GM12878 (cell line): Measurements from ENCODE around the gene HSPE1. TPM values are rescaled to one million over a fixed set of nuclear protein-coding genes. Genes with fewer than 3 reads are reported as not detected.

Experiments used
- ATAC-seq: fragments of 200-7000 bp; cut with Tn5 transposase; 3 replicates; pipeline ENCODE4 v1.9.1; 2020; ENCODE audit warnings: mild to moderate bottlenecking, moderate library complexity
- BruUV-seq: library from RNA; stranded (reverse); fragments of 400-500 nt; replicated peaks from 2 replicates; lab custom pipeline; 2021; lab: Mats Ljungman, UMichigan
- CTCF ChIA-PET: fragments of 300-600 bp; sonication (Branson Sonifier 250); formaldehyde crosslinking; extraction: SDS; loops from one replicate; lab custom pipeline; 2021; ENCODE audit warnings: inconsistent platforms; lab: Yijun Ruan, JAX
- POLR2A ChIA-PET: fragments of 350-600 bp; formaldehyde crosslinking; extraction: SDS; loops from one replicate; lab custom pipeline; 2021; ENCODE audit warnings: inconsistent platforms; lab: Charles Lee
- RAD21 ChIA-PET: fragments of 300-600 bp; sonication (Branson Sonifier 250); formaldehyde crosslinking; loops from one replicate; lab custom pipeline; 2023; ENCODE audit warnings: antibody characterized with exemption; ENCODE audit not compliant: unreplicated experiment; lab: Charles Lee
- SMC1A ChIA-PET: fragments of 300-600 bp; sonication (Branson Sonifier 250); formaldehyde crosslinking; loops from one replicate; lab custom pipeline; 2023; ENCODE audit not compliant: unreplicated experiment, uncharacterized antibody; lab: Charles Lee
- DNase-seq: peaks from one replicate; pipeline ENCODE4 v3.0.0-alpha.2; 2011; ENCODE audit warnings: low read depth, low spot score
- FAIRE-seq: peaks from 3 replicates; lab custom pipeline; 2011; peaks lifted over from hg19 to GRCh38; lab: Jason Lieb, UNC
- H2AFZ ChIP-seq: 2 replicates; pipeline ENCODE4 v1.6.0; 2011; ENCODE audit warnings: low read depth, low read length, control low read depth; ENCODE audit not compliant: control insufficient read depth
- H3K27ac ChIP-seq: 2 replicates; pipeline ENCODE4 v1.5.1; 2011; ENCODE audit warnings: control low read depth; ENCODE audit not compliant: control insufficient read depth, insufficient read depth
- H3K27me3 ChIP-seq, 2 experiments: replicated peaks in 1 of 2; 2 replicates each; pipeline versions ENCODE4 v1.6.0 to v1.6.1; 2011; ENCODE audit warnings: low read length in 1 of 2; ENCODE audit not compliant: control insufficient read depth in 2 of 2, insufficient read depth in 2 of 2
- H3K36me3 ChIP-seq, 2 experiments: 2 replicates each; pipeline ENCODE4 v1.5.1; 2011; ENCODE audit warnings: low read length in 1 of 2; ENCODE audit not compliant: control insufficient read depth in 2 of 2, insufficient read depth in 2 of 2
- H3K4me1 ChIP-seq: 2 replicates; pipeline ENCODE4 v1.6.1; 2011; ENCODE audit warnings: mild to moderate bottlenecking, low read length, moderate library complexity, mixed read lengths; ENCODE audit not compliant: control insufficient read depth, insufficient read depth
- H3K4me2 ChIP-seq: 2 replicates; pipeline ENCODE4 v1.6.0; 2011; ENCODE audit warnings: control low read depth; ENCODE audit not compliant: control insufficient read depth, insufficient read depth
- H3K4me3 ChIP-seq: fragments of 200-600 bp; sonication (generic); 2 replicates; pipeline ENCODE4 v1.5.1; 2016
- H3K79me2 ChIP-seq: 2 replicates; pipeline ENCODE4 v1.6.0; 2011; ENCODE audit warnings: low read length; ENCODE audit not compliant: control insufficient read depth, insufficient read depth
- H3K9ac ChIP-seq: 2 replicates; pipeline ENCODE4 v1.8.0; 2011; ENCODE audit warnings: low read length, control low read depth, mixed read lengths; ENCODE audit not compliant: control insufficient read depth, insufficient read depth
- H3K9me3 ChIP-seq: replicated peaks from 3 replicates; pipeline ENCODE4 v1.5.1; 2011; ENCODE audit warnings: mild to moderate bottlenecking, low read length; ENCODE audit not compliant: control insufficient read depth, insufficient read depth
- H4K20me1 ChIP-seq: 2 replicates; pipeline ENCODE4 v1.6.0; 2011; ENCODE audit not compliant: control insufficient read depth, insufficient read depth
- BACH1 ChIP-seq: fragments of 450-650 bp; IDR thresholded peaks from 2 replicates; pipeline ENCODE4 v1.6.1; 2017; ENCODE audit warnings: mild to moderate bottlenecking, borderline replicate concordance
- BCL11A ChIP-seq: IDR thresholded peaks from 2 replicates; pipeline ENCODE4 v1.6.1; 2011; ENCODE audit warnings: low read depth, low read length
- CEBPB ChIP-seq, 2 experiments: fragments of 150-350 bp in 1 of 2; IDR thresholded peaks; 2 replicates each; pipeline ENCODE4 v1.6.1; 2012 to 2014; ENCODE audit warnings: low read depth in 2 of 2, low read length in 2 of 2, borderline replicate concordance in 1 of 2, inconsistent platforms in 1 of 2
- CUX1 ChIP-seq: IDR thresholded peaks from 2 replicates; pipeline ENCODE4 v1.6.1; 2012; ENCODE audit warnings: improper control_type of control experiment, low read depth, low read length; ENCODE audit not compliant: insufficient replicate concordance
- ELK1 ChIP-seq: IDR thresholded peaks from 2 replicates; pipeline ENCODE4 v1.6.1; 2012; ENCODE audit warnings: low read depth, low read length, improper control_type of control experiment
- HDAC2 ChIP-seq: fragments of 200-600 bp; sonication (generic); IDR thresholded peaks from 2 replicates; pipeline ENCODE4 v1.6.1; 2017
- HDAC6 ChIP-seq: fragments of 200-600 bp; sonication (generic); IDR thresholded peaks from one replicate; pipeline ENCODE4 v1.8.0; 2017; ENCODE audit warnings: antibody characterized with exemption; ENCODE audit not compliant: unreplicated experiment
- IKZF2 ChIP-seq, 2 experiments: fragments of 450-650 bp; IDR thresholded peaks; 2 replicates each; pipeline ENCODE4 v1.6.1; 2017; ENCODE audit warnings: mild to moderate bottlenecking in 2 of 2, moderate library complexity in 2 of 2
- JUND ChIP-seq: IDR thresholded peaks from 2 replicates; pipeline ENCODE4 v1.6.1; 2012; ENCODE audit warnings: low read depth, mild to moderate bottlenecking, low read length, improper control_type of control experiment, moderate library complexity
- MEF2A ChIP-seq: IDR thresholded peaks from 2 replicates; pipeline ENCODE4 v1.6.1; 2011; ENCODE audit warnings: low read depth, mild to moderate bottlenecking, low read length, moderate library complexity; ENCODE audit not compliant: insufficient read depth
- MXI1 ChIP-seq: fragments of 150-350 bp; IDR thresholded peaks from 2 replicates; pipeline ENCODE4 v1.6.1; 2011; ENCODE audit warnings: low read depth, mild to moderate bottlenecking, inconsistent platforms, low read length, improper control_type of control experiment
- RB1 ChIP-seq: fragments of 450-650 bp; formaldehyde crosslinking; IDR thresholded peaks from 2 replicates; pipeline ENCODE4 v1.6.1; 2017; ENCODE audit warnings: mild to moderate bottlenecking, borderline replicate concordance
- RBBP5 ChIP-seq: fragments of 200-600 bp; sonication (generic); conservative IDR thresholded peaks from 2 replicates; pipeline ENCODE4 v1.6.1; 2016
- RFX5 ChIP-seq: IDR thresholded peaks from 2 replicates; pipeline ENCODE4 v1.6.1; 2011; ENCODE audit warnings: low read depth, low read length, improper control_type of control experiment
- STAT1 ChIP-seq: fragments of 450-650 bp; conservative IDR thresholded peaks from 2 replicates; pipeline ENCODE4 v1.6.1; 2014; ENCODE audit warnings: antibody characterized with exemption, mild to moderate bottlenecking
- TARDBP ChIP-seq: IDR thresholded peaks from 2 replicates; pipeline ENCODE4 v1.6.1; 2016; ENCODE audit warnings: borderline replicate concordance
- WRNIP1 ChIP-seq: IDR thresholded peaks from 2 replicates; pipeline ENCODE4 v1.6.1; 2011; ENCODE audit warnings: low read depth, low read length, improper control_type of control experiment, borderline replicate concordance
- WGBS: methylation state at CpG from one replicate; pipeline ENCODE4 v1.1.6; 2016; ENCODE audit warnings: low lambda C conversion rate; ENCODE audit not compliant: insufficient replicate concordance, insufficient coverage; ENCODE audit errors: missing lambda C conversion rate; 5-methylcytosine and 5-hydroxymethylcytosine counted together
- in situ Hi-C: fragments of 300-500 bp; cut with MboI; formaldehyde crosslinking; loops from 9 replicates; pipeline ENCODE4 v1.14.3; 2018; ENCODE audit warnings: mixed read lengths
- intact Hi-C: fragments of 100-400 bp; cut with micrococcal nuclease; formaldehyde crosslinking; loops from one replicate; pipeline ENCODE4 v1.14.2; 2022; ENCODE audit not compliant: unreplicated experiment
- polyA plus RNA-seq, 11 experiments: library from polyadenylated mRNA; depleted of rRNA in 4 of 11; unstranded in 6 of 11; stranded (reverse) in 5 of 11; fragments of >200 nt; fragmentation: Nextera tagmentation in 4 of 11; fragmentation: Illumina TruSeq in 1 of 11; extraction: Ambion mirVana in 4 of 11; extraction: Trizol in 1 of 11; gene quantifications; 1 replicate in 1 of 11; 2 replicates in 10 of 11; pipeline versions ENCODE4 v1.2.1 to v1.2.3, GENCODE V29; 2011 to 2016; ENCODE audit warnings: inconsistent platforms in 2 of 11, missing spikeins in 2 of 11, low read depth in 1 of 11
- total RNA-seq, 4 experiments: library from RNA; depleted of rRNA in 3 of 4; stranded (reverse); fragments of >200 nt in 3 of 4; fragmentation: Illumina TruSeq in 1 of 4; extraction: Trizol in 1 of 4; gene quantifications; 2 replicates each; pipeline versions ENCODE4 v1.2.1 to v1.2.3, GENCODE V29; 2013 to 2021

The HSPE1 gene
- total and polyA plus RNA-seq, 10 of the 15 experiments (the other 5 are each of a cell fraction or from before 2014, with no cell fraction given) = 180 to 1,096 (median 505) TPM

- in situ Hi-C loops = no loop called here
- Histone ChIP-seq H3K4me1 (peaks cover 7% of the 10 kb centered on the region), H3K9ac (peak within 1 kb of the TSS; percentile 95), H2AFZ (peak within 1 kb of the TSS; percentile 94), H3K4me2 (peak within 1 kb of the TSS; percentile 97), H4K20me1 (no peaks in the 10 kb centered on the region), H3K9me3 (peaks cover 2% of the 10 kb centered on the region; the same call in 2 of the 3 replicates), H3K36me3 (no peaks in the 10 kb centered on the region), H3K79me2 (peaks cover 57% of the 10 kb centered on the region), H3K27ac (peak within 1 kb of the TSS; percentile 95), H3K27me3 (no peaks in the 10 kb centered on the region), H3K4me3 (peak within 1 kb of the TSS; percentile 99)
- no TSS peak for BruUV-seq
- WGBS = under 1% methylated on average over 63 of the region's 66 CpGs
- ChIA-PET RAD21 (interaction anchor here (1.0 to 5.7 kb wide), 7 partner anchors 10 to 191 kb away, joined by 3 to 47 read pairs (median 4); partner anchors contain the start of genes HSPD1, HSPE1 and MARS2), SMC1A (interaction anchor here (0.6 to 3.2 kb wide), 13 partner anchors 14 to 595 kb away, joined by 3 to 34 read pairs (median 3); partner anchors contain the start of genes COQ10B, HSPD1, HSPE1 and SF3B1), POLR2A (interaction anchor here (0.6 to 7.0 kb wide), 12 partner anchors 7 to 467 kb away, joined by 3 to 156 read pairs (median 3); partner anchors contain the start of genes COQ10B, HSPD1, HSPE1 and SF3B1), CTCF (interaction anchor here (0.8 to 1.6 kb wide), 3 partner anchors 10 to 264 kb away, joined by 3 to 4 read pairs (median 4); no protein-coding TSS in a partner anchor)
- intact Hi-C loops = loop anchor here (1.0 to 5.0 kb wide), 2 partner anchors 16 to 191 kb away; partner anchors contain the start of genes HSPE1 and MARS2
- FAIRE-seq (no peak), DNase-seq (peak; percentile 82), ATAC-seq (peak; percentile 95)
- TF ChIP-seq HDAC2 = no peak
- peak; percentile 69; the same call in 1 of the 2 replicates for TF ChIP-seq MEF2A
- peak; percentile 81 for TF ChIP-seq ELK1
- TF ChIP-seq CEBPB (IDR thresholded peaks at IDR 0.05; ENCODE audit: borderline replicate concordance in 1 of 2, low read depth in 2 of 2, low read length in 2 of 2) = 0 out of 4 replicates have a peak, but pooled peaks of 1 of the 2 experiments have one; percentile 15
- peak; percentile 93 for TF ChIP-seq MXI1
- no peak for TF ChIP-seq CUX1
- TF ChIP-seq STAT1 = peak; percentile 98
- TF ChIP-seq RFX5 = 0 out of 2 replicates have a peak, but pooled peaks have one; percentile 46
- TF ChIP-seq WRNIP1 = no peak
- peak; percentile 95 for TF ChIP-seq JUND
- no peak for TF ChIP-seq HDAC6
- TF ChIP-seq TARDBP = no peak
- TF ChIP-seq RBBP5 = no peak
- peak; percentile 93 for TF ChIP-seq BACH1
- TF ChIP-seq BCL11A = no peak
- TF ChIP-seq IKZF2 (IDR thresholded peaks at IDR 0.05) = peak; percentile 44 to 70; a peak in 3 of 4 replicates
- peak; percentile 93; the same call in 1 of the 2 replicates for TF ChIP-seq RB1
These were observed 15.7 kb downstream of the HSPE1 start, which contains the start of gene MOB4 for GRCh38 chr2:197515739-197516392. MOB4 (plus strand) TSS chr2:197516066; CDS start chr2:197516087, 21 bp downstream.
